Endometrial microvascular endothelial cells (primary cell): ENCODE measurements around the gene CORO1A. TPM values are rescaled to one million over a fixed set of nuclear protein-coding genes. Genes with fewer than 3 reads are reported as not detected.
"Not testable (repeated sequence)": the region's sequence is repeated elsewhere in the genome, so short reads cannot be mapped to it uniquely, and the experiment has no call there.

Experiments used
- in situ Hi-C: cut with HindIII; loops from 2 replicates; pipeline ENCODE4 v1.10.0; 2017; ENCODE audit warnings: low sequenced_read_pairs, low pct_unique_long_range_greater_than_20kb; ENCODE audit errors: inconsistent ontology term
- total RNA-seq: library from RNA; depleted of rRNA; stranded (reverse); fragments of >200 nt; gene quantifications from one replicate; pipeline ENCODE4 v1.2.3, GENCODE V29; 2015; ENCODE audit errors: inconsistent ontology term

CORO1A gene
- total RNA-seq, 1 donor from 2014 or later, result 2.5 TPM

- in situ Hi-C loops, result not testable (repeated sequence)
These were observed 10.2 kb downstream of the CORO1A start, which contains the start of the genes BOLA2B and SLX1A for GRCh38 chr16:30193615-30194014. BOLA2B (minus strand) TSS chr16:30193666; CDS start chr16:30193595, 71 bp downstream. SLX1A (plus strand) TSS chr16:30193875; CDS start chr16:30194085, 210 bp downstream.

DNA sequence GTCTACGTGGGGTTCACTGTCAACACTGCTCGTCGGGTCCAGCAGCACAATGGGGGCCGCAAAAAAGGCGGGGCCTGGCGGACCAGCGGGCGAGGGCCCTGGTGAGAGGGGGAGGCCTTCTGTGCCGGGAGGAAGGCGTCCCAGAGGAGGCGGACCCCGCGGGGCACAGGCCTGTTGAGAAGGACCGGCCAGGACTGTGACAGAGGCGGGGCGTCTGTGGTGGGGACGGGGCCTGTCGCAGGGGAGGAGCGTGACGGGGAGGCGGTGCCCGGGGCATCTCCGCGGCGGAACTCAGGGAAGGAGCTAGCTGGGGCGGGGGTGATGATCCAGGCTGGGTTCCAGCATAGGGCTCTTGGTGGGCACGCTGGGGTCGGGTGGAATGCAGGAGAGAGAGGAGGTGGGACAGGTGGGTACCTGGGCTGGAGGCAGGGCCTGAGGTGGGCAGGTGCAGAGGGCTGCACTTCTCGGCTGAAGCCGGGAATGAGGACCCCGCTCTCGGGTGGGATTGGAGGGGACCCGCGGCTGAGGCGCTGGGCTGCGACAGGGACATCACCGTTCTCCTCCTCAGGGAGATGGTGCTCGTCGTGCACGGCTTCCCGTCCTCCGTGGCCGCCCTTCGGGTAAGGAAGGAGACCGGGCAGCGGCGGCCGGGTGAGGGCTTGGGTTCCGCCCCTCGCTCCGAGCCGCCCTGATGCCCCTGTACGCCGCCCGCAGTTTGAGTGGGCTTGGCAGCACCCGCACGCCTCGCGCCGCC lies 10.9 kb downstream of the CORO1A start:
- in situ Hi-C loops, result not testable (repeated sequence)

DNA sequence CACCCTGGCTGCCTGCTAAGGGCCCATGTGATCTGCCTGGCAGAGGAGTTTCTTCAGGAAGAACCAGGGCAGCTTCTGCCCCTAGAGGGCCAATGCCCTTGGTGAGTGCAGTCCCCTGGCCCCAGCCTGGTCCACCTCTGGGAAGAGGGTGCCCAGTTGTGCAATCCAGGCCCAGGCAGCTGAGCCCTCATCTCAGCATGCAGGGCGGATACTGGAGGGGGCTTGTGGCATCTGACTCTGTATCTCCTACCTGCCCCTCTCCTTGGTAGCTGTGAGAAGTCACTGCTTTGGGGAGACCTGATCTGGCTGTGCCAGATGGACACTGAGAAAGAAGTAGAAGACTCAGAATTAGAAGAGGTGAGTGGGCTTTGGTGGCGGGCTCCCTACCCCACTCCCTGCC lies 13.6 kb downstream of the CORO1A start:
- in situ Hi-C loops, result not testable (repeated sequence)

GRCh38 chr16:30199049-30199448 lies 15.6 kb downstream of the CORO1A start, which contains the start of gene SULT1A3:
SULT1A3 (plus strand) TSS chr16:30199255; CDS start chr16:30200729, 1,474 bp downstream.
- in situ Hi-C loops, result not testable (repeated sequence)

DNA sequence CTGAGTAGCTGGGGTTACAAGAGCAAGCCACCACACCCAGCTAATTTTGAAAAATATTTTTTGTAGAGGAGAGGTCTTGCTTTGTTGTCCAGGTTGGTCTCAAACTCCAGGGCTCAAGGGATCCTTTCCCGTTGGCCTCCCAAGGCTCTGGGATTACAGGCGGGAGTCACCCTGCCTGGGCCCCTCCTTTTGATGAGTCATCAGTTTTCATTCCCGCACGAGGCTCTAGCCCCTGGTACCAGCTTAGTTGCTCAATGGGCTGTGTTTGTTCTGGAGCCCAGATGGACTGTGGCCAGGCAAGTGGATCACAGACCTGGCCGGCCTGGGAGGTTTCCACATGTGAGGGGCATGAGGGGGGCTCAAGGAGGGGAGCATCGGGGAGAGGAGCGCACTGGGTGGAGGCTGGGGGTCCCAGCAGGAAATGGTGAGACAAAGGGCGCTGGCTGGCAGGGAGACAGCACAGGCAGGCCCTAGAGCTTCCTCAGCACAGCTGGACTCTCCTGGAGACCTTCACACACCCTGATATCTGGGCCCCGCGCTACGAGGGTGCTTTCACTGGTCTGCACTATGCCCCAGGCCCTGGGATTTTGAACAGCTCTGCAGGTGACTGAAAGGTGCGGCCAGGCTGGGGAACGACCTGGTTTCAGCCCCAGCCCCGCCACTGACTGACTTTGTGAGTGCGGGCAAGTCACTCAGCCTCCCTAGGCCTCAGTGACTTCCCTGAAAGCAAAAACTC lies 16.4 kb downstream of the CORO1A start:
- in situ Hi-C loops, result not testable (repeated sequence)

DNA sequence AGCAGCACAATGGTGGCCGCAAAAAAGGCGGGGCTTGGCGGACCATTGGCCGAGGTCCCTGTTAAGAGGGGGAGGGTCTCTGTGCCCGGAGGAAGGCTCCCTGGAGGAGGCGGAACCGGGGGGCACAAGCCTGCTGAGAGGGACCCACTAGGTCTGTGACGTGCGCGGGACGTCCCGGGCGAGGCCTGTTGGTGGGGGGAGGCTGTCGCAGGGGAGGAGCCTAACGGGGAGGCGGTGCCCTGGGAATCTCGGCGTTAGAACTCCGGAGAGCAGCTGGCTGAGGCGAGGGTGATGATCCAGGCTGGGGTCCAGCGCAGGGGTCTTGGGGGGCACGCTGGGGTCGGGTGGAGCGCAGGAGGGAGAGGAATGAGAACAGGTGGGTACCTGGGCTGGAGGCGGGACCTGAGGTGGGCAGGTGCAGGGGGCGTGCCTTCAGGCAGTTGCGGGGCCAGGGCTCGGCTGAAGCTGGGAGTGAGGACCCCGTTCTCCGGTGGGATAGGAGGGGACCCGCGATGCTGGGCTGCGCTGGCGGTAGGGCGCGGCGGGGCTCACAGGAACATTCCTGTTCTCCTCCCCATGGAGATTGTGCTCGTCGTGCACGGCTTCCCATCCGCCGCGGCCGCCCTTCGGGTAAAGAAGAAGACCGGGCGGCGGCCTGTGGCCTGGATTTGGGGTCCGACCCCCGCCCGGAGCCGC lies 22.3 kb downstream of the CORO1A start:
- in situ Hi-C loops, result not testable (repeated sequence)

GRCh38 chr16:30206252-30206651 lies 22.9 kb downstream of the CORO1A start:
- in situ Hi-C loops, result not testable (repeated sequence)

- in situ Hi-C loops, result not testable (repeated sequence)
These were observed 23.8 kb downstream of the CORO1A start for GRCh38 chr16:30207063-30207704.

- in situ Hi-C loops, result not testable (repeated sequence)
These were observed 25.6 kb downstream of the CORO1A start for GRCh38 chr16:30209032-30209431.

- in situ Hi-C loops, result not testable (repeated sequence)
These were observed 28.0 kb downstream of the CORO1A start for GRCh38 chr16:30211414-30211813.

DNA sequence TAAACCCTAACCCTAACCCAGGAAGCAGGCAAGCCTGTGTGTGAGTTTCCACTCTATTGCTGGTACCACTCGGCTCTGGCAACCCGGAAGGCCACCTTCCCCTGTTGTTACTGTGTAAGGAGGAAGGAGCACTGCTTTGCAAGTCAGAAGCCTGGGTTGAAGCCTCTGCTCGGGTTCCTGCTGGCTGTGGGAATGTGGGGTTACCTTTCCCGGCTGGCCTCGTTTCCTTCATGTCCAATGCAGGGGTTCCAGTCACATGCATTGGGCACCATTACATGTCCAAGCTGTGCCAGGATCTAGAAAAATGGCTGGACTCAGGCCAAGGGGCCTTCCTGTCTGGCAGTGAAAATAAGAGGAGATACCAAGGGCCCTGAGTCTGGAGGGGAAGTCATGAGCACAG lies 33.7 kb downstream of the CORO1A start:
- in situ Hi-C loops, result not testable (repeated sequence)

Other genes starting within 250 kb of the CORO1A start
- gene TMEM219, start 221.5 kb upstream of the CORO1A start, total RNA-seq, result 150 TPM
- gene TAOK2, start 209.7 kb upstream of the CORO1A start, total RNA-seq, result 87.5 TPM
- 9.7 TPM for gene HIRIP3, start 188.0 kb upstream of the CORO1A start, total RNA-seq
- 104 TPM for gene INO80E, start 187.4 kb upstream of the CORO1A start, total RNA-seq
- not detected for gene DOC2A, start 172.6 kb upstream of the CORO1A start, total RNA-seq
- not detected for gene C16orf92, start 160.4 kb upstream of the CORO1A start, total RNA-seq
- 0.84 TPM for gene TLCD3B, start 152.3 kb upstream of the CORO1A start, total RNA-seq
- 1,335 TPM for gene ALDOA, start 117.8 kb upstream of the CORO1A start, total RNA-seq
- gene PPP4C, start 107.6 kb upstream of the CORO1A start, total RNA-seq, result 135 TPM
- not detected for gene TBX6, start 91.7 kb upstream of the CORO1A start, total RNA-seq
- 10.9 TPM for gene YPEL3, start 87.4 kb upstream of the CORO1A start, total RNA-seq
- 1.3 TPM for gene GDPD3, start 70.1 kb upstream of the CORO1A start, total RNA-seq
- 78.1 TPM for gene MAPK3, start 60.4 kb upstream of the CORO1A start, total RNA-seq
- 1,039 TPM for gene BOLA2B, start 10.1 kb downstream of the CORO1A start, total RNA-seq
- 57.4 TPM for gene SLX1A, start 10.3 kb downstream of the CORO1A start, total RNA-seq
- 25.2 TPM for gene SULT1A3, start 15.7 kb downstream of the CORO1A start, total RNA-seq
- not detected for gene NPIPB13, start 64.9 kb downstream of the CORO1A start, total RNA-seq
- 72.5 TPM for gene CD2BP2, start 171.7 kb downstream of the CORO1A start, total RNA-seq
- 69.5 TPM for gene TBC1D10B, start 186.9 kb downstream of the CORO1A start, total RNA-seq
- gene MYL11, start 191.2 kb downstream of the CORO1A start, total RNA-seq, result not detected
- gene SEPTIN1, start 199.0 kb downstream of the CORO1A start, total RNA-seq, result not detected
- 5.8 TPM for gene ZNF48, start 211.8 kb downstream of the CORO1A start, total RNA-seq
- 4.3 TPM for gene ZNF771, start 224.0 kb downstream of the CORO1A start, total RNA-seq
- 66.6 TPM for gene DCTPP1, start 246.4 kb downstream of the CORO1A start, total RNA-seq